ENCODE measurements around the gene PEPD. TPM values are rescaled to one million over a fixed set of nuclear protein-coding genes. Genes with fewer than 3 reads are reported as not detected.

PEPD gene
- total and polyA plus RNA-seq, 2 donors (not counting 3 experiments of a cell fraction or from before 2014, with no cell fraction given), result 73.7 to 126 TPM

DNA sequence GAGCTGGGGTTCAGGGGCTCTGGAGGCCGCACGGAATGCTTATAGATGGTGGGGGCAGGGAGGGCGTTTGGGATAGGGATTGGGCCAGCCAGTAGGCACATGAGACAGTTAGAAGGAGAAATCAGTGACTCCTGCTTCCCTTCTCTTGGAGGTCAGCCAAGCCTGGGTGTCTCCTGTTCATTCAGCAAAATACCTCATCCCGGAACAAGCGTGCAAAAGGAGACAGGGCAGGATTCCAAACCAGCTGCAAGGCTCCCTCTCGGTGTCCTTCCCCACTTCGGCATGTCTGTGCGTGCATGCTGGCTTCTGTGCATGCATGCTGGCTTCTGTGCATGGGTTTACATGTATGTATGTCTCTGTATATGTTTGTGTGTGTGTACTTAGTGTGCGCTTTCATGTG, 37.3 kb upstream of the PEPD start:
- BruUV-seq (replicated peaks), result no TSS peak
- Histone ChIP-seq H3K4me3 (replicated peaks in 1 of 3; ENCODE audit: insufficient read depth in 1 of 3, low read depth in 1 of 3, low read length in 3 of 3) (no peak overlapping the region), H3K9me3 (replicated peaks; ENCODE audit: control insufficient read depth, insufficient read depth, low read length) (no peaks in the 10 kb centered on the region), H3K4me1 (ENCODE audit: control insufficient read depth, extremely low read depth, insufficient read depth, low read length) (no peaks in the 10 kb centered on the region), H3K27ac (ENCODE audit: insufficient read depth, low read depth, low read length) (no peak overlapping the region), H3K79me2 (ENCODE audit: control insufficient read depth, insufficient read depth, low read length) (no peaks in the 10 kb centered on the region), H3K27me3 (ENCODE audit: control insufficient read depth in 2 of 2, insufficient read depth in 2 of 2, low read length in 2 of 2) (no peaks in the 10 kb centered on the region), H2AFZ (ENCODE audit: low read depth, low read length) (no peak overlapping the region), H4K20me1 (replicated peaks; ENCODE audit: control insufficient read depth, extremely low read depth, insufficient read depth, low read length) (no peaks in the 10 kb centered on the region), H3K9me1 (replicated peaks; ENCODE audit: control insufficient read depth, extremely low read depth, insufficient read depth, low read length) (no peaks in the 10 kb centered on the region), H3K4me2 (ENCODE audit: insufficient read depth, low read length) (no peak overlapping the region), H3K9ac (replicated peaks; ENCODE audit: extremely low read depth, insufficient read depth, low read length) (no peak overlapping the region), H3K36me3 (ENCODE audit: control insufficient read depth in 2 of 2, extremely low read depth in 1 of 2, insufficient read depth in 2 of 2, low read length in 2 of 2) (no peaks in the 10 kb centered on the region)
- dilution Hi-C loops (cut with MboI; ENCODE audit: extremely low pct_ligation_motif_present, low sequenced_read_pairs) (no loop called here), intact Hi-C loops (cut with micrococcal nuclease) (no loop called here)
- TF ChIP-seq POLR2AphosphoS5 (IDR thresholded peaks at IDR 0.05; ENCODE audit: insufficient read depth, low read depth, low read length), result no peak
- TF ChIP-seq CTCF (IDR thresholded peaks at IDR 0.05; ENCODE audit: extremely low read depth in 1 of 2, insufficient read depth in 1 of 2, low read depth in 1 of 2, low read length in 2 of 2), result no peak
- TF ChIP-seq EZH2 (IDR thresholded peaks at IDR 0.05; ENCODE audit: borderline replicate concordance, low read depth, low read length, severe bottlenecking), result no peak
- TF ChIP-seq MYC (IDR thresholded peaks at IDR 0.05; ENCODE audit: low read depth, low read length), result no peak
- no peak for TF ChIP-seq FOS (IDR thresholded peaks at IDR 0.05; ENCODE audit: borderline replicate concordance, insufficient read depth, low read length)
- no peak for TF ChIP-seq MAX (IDR thresholded peaks at IDR 0.05; ENCODE audit: insufficient read depth, insufficient read length)
- TF ChIP-seq POLR2A (IDR thresholded peaks at IDR 0.05; ENCODE audit: low read depth, low read length), result no peak
- TF ChIP-seq JUN (IDR thresholded peaks at IDR 0.05; ENCODE audit: borderline replicate concordance, insufficient read depth, insufficient read length, low read depth), result no peak
- CTCF ChIA-PET, result no interaction called here
- DNase-seq (ENCODE audit: low read depth, low spot score) (no peak), FAIRE-seq (no peak)
- POLR2A ChIA-PET, result no interaction called here
